Esophagus muscularis mucosa (tissue), 4 donors: ENCODE results near the gene L2HGDH. TPM values are rescaled to one million over a fixed set of nuclear protein-coding genes. Genes with fewer than 3 reads are reported as not detected.
"Not testable (repeated sequence)": the region's sequence is repeated elsewhere in the genome, so short reads cannot be mapped to it uniquely, and the experiment has no call there.

ENCODE experiments used
- DNase-seq: peaks from one replicate; pipeline ENCODE4 v3.0.0-alpha.2; 2017; ENCODE audit errors: extremely low spot score
- H3K27ac ChIP-seq, 4 donors: fragments of 200-600 bp; sonication (generic); replicated peaks in 1 of 4; 1 replicate in 3 of 4; 2 replicates in 1 of 4; pipeline ENCODE4 v1.5.1; 2016 to 2019; ENCODE audit warnings: mild to moderate bottlenecking in 1 of 4
- H3K27me3 ChIP-seq, 4 donors: fragments of 200-600 bp; sonication (generic); one replicate each; pipeline versions ENCODE4 v1.5.1 to v1.6.0; 2016 to 2019
- H3K36me3 ChIP-seq, 4 donors: fragments of 200-600 bp; sonication (generic); one replicate each; pipeline ENCODE4 v1.5.1; 2016 to 2019
- H3K4me1 ChIP-seq, 4 donors: fragments of 200-600 bp; sonication (generic); one replicate each; pipeline ENCODE4 v1.5.1; 2016 to 2019
- H3K4me3 ChIP-seq, 4 donors: fragments of 200-600 bp; sonication (generic); 1 replicate in 2 of 4; 2 replicates in 2 of 4; pipeline ENCODE4 v1.5.1; 2016 to 2019; ENCODE audit warnings: mild to moderate bottlenecking in 4 of 4, moderate library complexity in 1 of 4
- H3K9me3 ChIP-seq, 4 donors: fragments of 200-600 bp; sonication (generic); 1 replicate in 3 of 4; 2 replicates in 1 of 4; pipeline ENCODE4 v1.5.1; 2016 to 2019
- CTCF ChIP-seq, 3 experiments: fragments of 200-600 bp in 2 of 3; fragments of 450-650 bp in 1 of 3; sonication (generic) in 2 of 3; IDR thresholded peaks; one replicate each; pipeline ENCODE4 v1.5.1; 2017 to 2019; ENCODE audit warnings: antibody characterized with exemption in 3 of 3, mild to moderate bottlenecking in 2 of 3, moderate library complexity in 1 of 3
- EP300 ChIP-seq: sonication (generic); formaldehyde crosslinking; IDR thresholded peaks from one replicate; pipeline ENCODE4 v1.6.1; 2017; ENCODE audit warnings: antibody characterized with exemption
- POLR2A ChIP-seq: fragments of 450-650 bp; IDR thresholded peaks from one replicate; pipeline ENCODE4 v1.6.1; 2017; ENCODE audit warnings: antibody characterized with exemption, moderate library complexity, mild to moderate bottlenecking, low read depth
- POLR2AphosphoS5 ChIP-seq, 2 donors: sonication (generic); formaldehyde crosslinking; IDR thresholded peaks; one replicate each; pipeline ENCODE4 v1.6.1; 2017; ENCODE audit warnings: antibody characterized with exemption in 2 of 2
- WGBS: methylation state at CpG from one replicate; pipeline ENCODE4 v1.1.5; 2018; 5-methylcytosine and 5-hydroxymethylcytosine counted together
- intact Hi-C: fragments of 100-400 bp; cut with DNase I; formaldehyde crosslinking; loops from one replicate; pipeline ENCODE4 v1.15.1; 2023
- total RNA-seq, 4 donors: library from RNA; depleted of rRNA; stranded (reverse); fragments of >200 nt; gene quantifications; one replicate each; pipeline versions ENCODE4 v1.1.0 to v1.2.1, GENCODE V29; 2016

L2HGDH gene
- total RNA-seq, 4 donors from 2014 or later, result 4.0 to 12.2 (median 7.7) TPM

GRCh38 chr14:50318031-50318626 is 6.1 kb upstream of the L2HGDH start:
- no peak overlapping the region for H3K27ac ChIP-seq
- H3K27me3 ChIP-seq, result no peaks in the 10 kb centered on the region
- H3K9me3 ChIP-seq, result no peaks in the 10 kb centered on the region
- peaks cover 10 to 24% (median 20%) of the 10 kb centered on the region in 4 donors for H3K4me1 ChIP-seq
- peak; percentile 56 to 73 (median 66) for TF ChIP-seq CTCF (IDR thresholded peaks at IDR 0.05)
- TF ChIP-seq POLR2AphosphoS5 (IDR thresholded peaks at IDR 0.05), result no peak
- peaks cover 0 to 8% (median 0%) of the 10 kb centered on the region in 4 donors for H3K36me3 ChIP-seq
- H3K4me3 ChIP-seq, result no peak overlapping the region
- WGBS, result 42% methylated on average over 4 of the region's 4 CpGs
- intact Hi-C loops, result loop anchor here (10.0 kb wide), 1 partner anchor 347 kb away; the partner anchor contains the start of gene SAV1
- no peak for DNase-seq

GRCh38 chr14:50314098-50314497 is 2.1 kb upstream of the L2HGDH start:
- H3K4me1 ChIP-seq, result peaks cover 15 to 27% (median 17%) of the 10 kb centered on the region in 4 donors
- DNase-seq, H3K27me3 ChIP-seq, H3K27ac ChIP-seq, H3K9me3 ChIP-seq, H3K36me3 ChIP-seq, H3K4me3 ChIP-seq: not testable (repeated sequence)
- 96% methylated on average over 3 of the region's 3 CpGs for WGBS
- intact Hi-C loops, result loop anchor here (10.0 kb wide), 1 partner anchor 351 kb away; the partner anchor contains the start of gene SAV1

DNA sequence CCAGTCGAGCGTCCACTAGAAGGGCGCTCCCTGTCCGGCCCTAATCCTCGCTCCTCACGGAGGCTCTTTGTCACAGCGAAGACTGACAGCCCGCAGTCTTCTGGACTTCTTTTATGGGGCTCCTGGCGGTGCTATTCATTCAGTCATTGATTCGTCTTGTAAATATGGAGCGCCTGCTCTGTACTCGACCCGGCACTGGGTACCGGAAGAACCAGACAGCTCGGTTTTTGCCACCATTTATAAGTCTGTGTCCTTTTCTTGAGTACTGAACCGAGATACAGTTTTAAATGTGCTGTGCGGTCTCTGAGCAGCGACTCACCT is 665 bp upstream of the L2HGDH start:
- no peaks in the 10 kb centered on the region for H3K9me3 ChIP-seq
- peaks cover 0 to 8% (median 0%) of the 10 kb centered on the region in 4 donors for H3K36me3 ChIP-seq
- peak overlapping the region; percentile 86 to 97 (median 92) for H3K27ac ChIP-seq
- intact Hi-C loops, result loop anchor here (2.0 to 10.0 kb wide), 2 partner anchors 220 to 352 kb away; partner anchors contain the start of genes MAP4K5 and SAV1
- peak overlapping the region; percentile 79 to 98 (median 84) for H3K4me3 ChIP-seq
- no peak for TF ChIP-seq EP300
- TF ChIP-seq POLR2AphosphoS5 (IDR thresholded peaks at IDR 0.05), result no peak
- TF ChIP-seq POLR2A, result no peak
- 3% methylated on average over 15 of the region's 18 CpGs for WGBS
- no peak for DNase-seq
- no peaks in the 10 kb centered on the region for H3K27me3 ChIP-seq
- peaks cover 15 to 22% (median 16%) of the 10 kb centered on the region in 4 donors for H3K4me1 ChIP-seq

DNA sequence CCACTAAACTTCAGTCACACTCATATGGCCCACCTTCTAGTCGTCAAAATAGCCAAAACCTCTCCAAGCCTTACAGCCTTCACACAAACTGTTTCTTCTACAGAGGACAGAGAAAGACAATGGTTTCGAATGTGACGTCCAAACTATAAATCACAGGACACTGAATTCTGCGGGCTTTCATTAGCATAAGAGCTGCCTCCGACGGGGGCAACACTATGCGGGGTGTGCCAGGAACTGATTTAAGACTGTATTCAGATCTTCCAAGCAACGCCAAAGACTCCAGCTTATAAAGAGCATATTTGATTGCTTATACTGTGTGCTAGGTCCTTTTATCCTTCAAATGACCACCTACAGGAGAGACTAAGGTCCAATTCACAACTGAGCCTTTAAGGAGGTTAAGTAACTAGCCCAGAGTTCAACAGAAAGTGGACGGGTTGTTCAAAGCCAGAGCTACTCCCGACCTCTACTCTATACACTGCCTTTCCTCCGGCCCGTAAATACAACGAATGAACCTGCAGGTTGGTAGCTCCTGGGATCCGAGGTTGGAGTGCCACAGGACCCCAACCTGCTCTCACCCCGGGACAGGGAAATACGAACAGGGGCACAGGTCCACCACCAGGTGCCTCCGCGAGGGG is 575 bp downstream of the L2HGDH start:
- 2% methylated on average over 14 of the region's 18 CpGs for WGBS
- Histone ChIP-seq H3K4me1 (peaks cover 13 to 22% (median 16%) of the 10 kb centered on the region in 4 donors), H3K9me3 (no peaks in the 10 kb centered on the region), H3K27me3 (no peaks in the 10 kb centered on the region), H3K36me3 (peaks cover 0 to 8% (median 0%) of the 10 kb centered on the region in 4 donors), H3K4me3 (peak overlapping the region; percentile 79 to 98 (median 84)), H3K27ac (peak overlapping the region; percentile 86 to 97 (median 92))
- TF ChIP-seq POLR2AphosphoS5 (IDR thresholded peaks at IDR 0.05) (no peak), CTCF (IDR thresholded peaks at IDR 0.05) (peak; percentile 36 to 58 (median 49))
- intact Hi-C loops, result loop anchor here (10.0 kb wide), 1 partner anchor 353 kb away; the partner anchor contains the start of gene SAV1
- no peak for DNase-seq

GRCh38 chr14:50310445-50310844 is 1.6 kb downstream of the L2HGDH start:
- Histone ChIP-seq H3K27ac (no peak overlapping the region), H3K36me3 (peaks cover 0 to 8% (median 0%) of the 10 kb centered on the region in 4 donors), H3K4me1 (peaks cover 13 to 22% (median 16%) of the 10 kb centered on the region in 4 donors), H3K9me3 (no peaks in the 10 kb centered on the region), H3K27me3 (no peaks in the 10 kb centered on the region), H3K4me3 (no peak overlapping the region)
- TF ChIP-seq POLR2A, result no peak
- no peak for TF ChIP-seq POLR2AphosphoS5 (IDR thresholded peaks at IDR 0.05)
- TF ChIP-seq CTCF (IDR thresholded peaks at IDR 0.05), result no peak
- no peak for TF ChIP-seq EP300
- DNase-seq, result no peak
- intact Hi-C loops, result loop anchor here (10.0 kb wide), 1 partner anchor 354 kb away; the partner anchor contains the start of gene SAV1
- WGBS, result 93% methylated on average over 4 of the region's 4 CpGs
